Measurements from ENCODE around the gene LIFR.

DNA sequence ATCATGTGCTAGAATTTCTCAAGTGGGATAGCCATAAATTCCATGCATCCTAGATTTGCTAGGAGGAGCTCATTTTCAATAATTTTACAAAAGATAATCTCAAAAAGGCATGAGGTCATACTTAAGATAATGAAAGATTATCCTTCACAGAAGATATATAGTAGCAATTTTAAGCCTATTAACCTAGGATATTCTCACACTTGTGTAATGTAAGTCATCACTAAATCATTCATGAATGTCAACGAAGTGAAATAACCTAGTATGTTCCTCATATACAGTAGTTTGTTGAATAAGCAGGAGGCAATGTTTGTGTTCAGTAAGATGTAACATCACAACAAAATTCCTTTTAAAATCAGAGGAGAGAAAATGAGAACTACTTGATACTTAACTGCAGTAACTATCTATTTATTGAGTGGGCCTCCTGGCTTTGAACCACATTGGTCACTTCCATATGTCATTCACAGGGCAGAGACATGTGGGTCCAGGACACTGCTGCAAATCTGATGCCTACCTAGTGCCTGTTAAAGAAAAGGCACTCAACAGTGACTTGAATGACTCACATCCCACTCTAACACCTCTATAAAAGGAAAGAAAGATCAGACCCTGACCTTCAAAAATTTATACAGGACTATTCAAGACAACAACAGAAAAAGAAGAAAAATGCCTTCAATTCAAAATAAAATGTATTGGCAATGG lies 8.2 kb downstream of the LIFR start:
- TF ChIP-seq, protein P1, sequence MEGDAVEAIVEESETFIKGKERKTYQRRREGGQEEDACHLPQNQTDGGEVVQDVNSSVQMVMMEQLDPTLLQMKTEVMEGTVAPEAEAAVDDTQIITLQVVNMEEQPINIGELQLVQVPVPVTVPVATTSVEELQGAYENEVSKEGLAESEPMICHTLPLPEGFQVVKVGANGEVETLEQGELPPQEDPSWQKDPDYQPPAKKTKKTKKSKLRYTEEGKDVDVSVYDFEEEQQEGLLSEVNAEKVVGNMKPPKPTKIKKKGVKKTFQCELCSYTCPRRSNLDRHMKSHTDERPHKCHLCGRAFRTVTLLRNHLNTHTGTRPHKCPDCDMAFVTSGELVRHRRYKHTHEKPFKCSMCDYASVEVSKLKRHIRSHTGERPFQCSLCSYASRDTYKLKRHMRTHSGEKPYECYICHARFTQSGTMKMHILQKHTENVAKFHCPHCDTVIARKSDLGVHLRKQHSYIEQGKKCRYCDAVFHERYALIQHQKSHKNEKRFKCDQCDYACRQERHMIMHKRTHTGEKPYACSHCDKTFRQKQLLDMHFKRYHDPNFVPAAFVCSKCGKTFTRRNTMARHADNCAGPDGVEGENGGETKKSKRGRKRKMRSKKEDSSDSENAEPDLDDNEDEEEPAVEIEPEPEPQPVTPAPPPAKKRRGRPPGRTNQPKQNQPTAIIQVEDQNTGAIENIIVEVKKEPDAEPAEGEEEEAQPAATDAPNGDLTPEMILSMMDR (IDR thresholded peaks at IDR 0.05) = no peak
- no peak for TF ChIP-seq EP300 (IDR thresholded peaks at IDR 0.05)
- TF ChIP-seq POLR2AphosphoS5 (IDR thresholded peaks at IDR 0.05) = no peak
- TF ChIP-seq POLR2A (IDR thresholded peaks at IDR 0.05) = no peak

All from suprapubic skin (tissue), 4 donors.